H1 (cell line): ENCODE data around the gene ARHGAP18. TPM values are rescaled to one million over a fixed set of nuclear protein-coding genes. Genes with fewer than 3 reads are reported as not detected.

Experiments used
- CTCF ChIA-PET: fragments of 300-600 bp; sonication (Branson Sonifier 250); formaldehyde crosslinking; loops from one replicate; lab custom pipeline; 2021; ENCODE audit not compliant: partially characterized antibody; lab: Charles Lee
- POLR2A ChIA-PET: fragments of 300-600 bp; sonication (Branson Sonifier 250); formaldehyde crosslinking; loops from one replicate; lab custom pipeline; 2021; ENCODE audit warnings: inconsistent platforms; ENCODE audit not compliant: partially characterized antibody; lab: Charles Lee
- DNase-seq, 2 experiments: peaks; one replicate each; pipeline versions ENCODE4 v3.0.0 to v3.0.0-alpha.2; 2010 to 2022; ENCODE audit warnings: low spot score in 2 of 2, low read depth in 1 of 2, mixed read lengths in 1 of 2
- FAIRE-seq: peaks from 2 replicates; lab custom pipeline; 2011; peaks lifted over from hg19 to GRCh38; lab: Jason Lieb, UNC
- H2AFZ ChIP-seq: 2 replicates; pipeline ENCODE4 v1.8.1; 2012; ENCODE audit warnings: low read length, inconsistent platforms
- H2AK5ac ChIP-seq: 2 replicates; pipeline ENCODE4 v1.6.1; 2013; ENCODE audit warnings: low read depth, low read length
- H2BK120ac ChIP-seq: replicated peaks from 2 replicates; pipeline ENCODE3; 2013; ENCODE audit warnings: low read depth, low read length, inconsistent platforms
- H2BK12ac ChIP-seq: 2 replicates; pipeline ENCODE4 v1.6.1; 2013; ENCODE audit warnings: low read depth, low read length
- H2BK15ac ChIP-seq: 2 replicates; pipeline ENCODE4 v1.6.1; 2013; ENCODE audit warnings: low read length
- H2BK20ac ChIP-seq: 2 replicates; pipeline ENCODE4 v1.6.1; 2013; ENCODE audit warnings: low read length
- H2BK5ac ChIP-seq: 2 replicates; pipeline ENCODE4 v1.6.1; 2013; ENCODE audit warnings: low read depth, low read length
- H3K14ac ChIP-seq: 2 replicates; pipeline ENCODE4 v1.6.1; 2013; ENCODE audit warnings: inconsistent platforms; ENCODE audit not compliant: insufficient read length
- H3K18ac ChIP-seq: 2 replicates; pipeline ENCODE4 v1.6.1; 2013; ENCODE audit warnings: low read length; ENCODE audit errors: extremely low read depth
- H3K23ac ChIP-seq: 2 replicates; pipeline ENCODE4 v1.6.1; 2013; ENCODE audit warnings: inconsistent platforms; ENCODE audit not compliant: insufficient read length
- H3K23me2 ChIP-seq: 2 replicates; pipeline ENCODE4 v1.6.1; 2013; ENCODE audit warnings: low read depth, low read length
- H3K27ac ChIP-seq: 2 replicates; pipeline ENCODE4 v1.6.1; 2011; ENCODE audit warnings: low read depth, low read length, inconsistent platforms
- H3K27me3 ChIP-seq, 4 experiments: replicated peaks in 1 of 4; 1 replicate in 1 of 4; 2 replicates in 3 of 4; pipeline versions ENCODE4 v1.6.1 to v1.8.1; 2011 to 2013; ENCODE audit warnings: low read length in 3 of 4, mild to moderate bottlenecking in 3 of 4, inconsistent platforms in 2 of 4, mixed read lengths in 2 of 4, moderate library complexity in 1 of 4; ENCODE audit not compliant: control insufficient read depth in 3 of 4, insufficient read depth in 3 of 4; ENCODE audit errors: extremely low read depth in 1 of 4
- H3K36me3 ChIP-seq, 4 experiments: 2 replicates each; pipeline versions ENCODE4 v1.6.1 to v1.8.1; 2011 to 2013; ENCODE audit warnings: mild to moderate bottlenecking in 4 of 4, low read length in 3 of 4, moderate library complexity in 2 of 4, control low read depth in 1 of 4, inconsistent platforms in 1 of 4; ENCODE audit not compliant: insufficient read depth in 4 of 4, control insufficient read depth in 2 of 4
- H3K4ac ChIP-seq: replicated peaks from 2 replicates; pipeline ENCODE3; 2013; ENCODE audit warnings: low read length, low read depth, mixed read lengths, inconsistent platforms; ENCODE audit not compliant: insufficient read length
- H3K4me1 ChIP-seq, 4 experiments: replicated peaks in 1 of 4; 1 replicate in 1 of 4; 2 replicates in 3 of 4; pipeline versions ENCODE4 v1.6.1 to v1.8.1; 2011 to 2013; ENCODE audit warnings: low read length in 3 of 4, inconsistent platforms in 2 of 4, mixed read lengths in 1 of 4; ENCODE audit not compliant: insufficient read depth in 4 of 4, control insufficient read depth in 3 of 4
- H3K4me2 ChIP-seq, 2 experiments: 2 replicates each; pipeline versions ENCODE4 v1.6.1 to v1.8.1; 2011 to 2013; ENCODE audit warnings: low read depth in 2 of 2, low read length in 2 of 2, control low read depth in 1 of 2, inconsistent platforms in 1 of 2, mild to moderate bottlenecking in 1 of 2; ENCODE audit not compliant: insufficient read depth in 1 of 2
- H3K4me3 ChIP-seq, 4 experiments: fragments of 200-600, 300-600 bp in 1 of 4; sonication (generic), shearing (Covaris generic), sonication (Bioruptor Twin) in 1 of 4; 2 replicates each; pipeline versions ENCODE4 v1.5.1 to v1.8.1; 2011 to 2016; ENCODE audit warnings: low read length in 4 of 4, low read depth in 3 of 4, control low read depth in 2 of 4, inconsistent platforms in 2 of 4, mild to moderate bottlenecking in 2 of 4, mixed read lengths in 1 of 4, moderate library complexity in 1 of 4; ENCODE audit not compliant: insufficient read depth in 2 of 4; ENCODE audit errors: extremely low read depth in 1 of 4
- H3K56ac ChIP-seq: replicated peaks from 2 replicates; pipeline ENCODE3; 2013; ENCODE audit warnings: low read depth, mild to moderate bottlenecking, mixed read lengths, low read length, inconsistent platforms; ENCODE audit not compliant: insufficient read length
- H3K79me1 ChIP-seq: 2 replicates; pipeline ENCODE4 v1.6.1; 2013; ENCODE audit warnings: low read depth, low read length, control low read depth
- H3K79me2 ChIP-seq, 2 experiments: 2 replicates each; pipeline versions ENCODE4 v1.6.1 to v1.8.1; 2012 to 2013; ENCODE audit warnings: low read length in 2 of 2, mild to moderate bottlenecking in 2 of 2, inconsistent platforms in 1 of 2; ENCODE audit not compliant: insufficient read depth in 2 of 2, control insufficient read depth in 1 of 2
- H3K9ac ChIP-seq, 4 experiments: replicated peaks in 1 of 4; 1 replicate in 1 of 4; 2 replicates in 3 of 4; pipeline versions ENCODE4 v1.6.1 to v1.8.1; 2011 to 2013; ENCODE audit warnings: low read depth in 3 of 4, low read length in 3 of 4, control low read depth in 2 of 4, mild to moderate bottlenecking in 2 of 4, moderate library complexity in 2 of 4, inconsistent platforms in 1 of 4; ENCODE audit errors: extremely low read depth in 1 of 4
- H3K9me3 ChIP-seq, 2 experiments: 2 replicates each; pipeline versions ENCODE4 v1.6.1 to v1.8.1; 2012 to 2013; ENCODE audit warnings: mild to moderate bottlenecking in 2 of 2, moderate library complexity in 2 of 2, control low read depth in 1 of 2, inconsistent platforms in 1 of 2, low read depth in 1 of 2, low read length in 1 of 2, mixed read lengths in 1 of 2; ENCODE audit not compliant: insufficient read depth in 2 of 2
- H4K20me1 ChIP-seq, 2 experiments: replicated peaks in 1 of 2; 2 replicates each; pipeline versions ENCODE3 to v1.8.1; 2011 to 2013; ENCODE audit warnings: inconsistent platforms in 2 of 2, low read length in 2 of 2, mild to moderate bottlenecking in 1 of 2; ENCODE audit not compliant: insufficient read depth in 2 of 2, control insufficient read depth in 1 of 2
- H4K5ac ChIP-seq: 2 replicates; pipeline ENCODE4 v1.6.1; 2013; ENCODE audit warnings: low read length, low read depth, mixed read lengths, inconsistent platforms; ENCODE audit not compliant: insufficient read length
- H4K8ac ChIP-seq: 2 replicates; pipeline ENCODE4 v1.8.0; 2013; ENCODE audit warnings: mild to moderate bottlenecking, moderate library complexity, low read length, inconsistent platforms; ENCODE audit not compliant: insufficient read depth; ENCODE audit errors: extremely low read depth
- H4K91ac ChIP-seq: replicated peaks from 2 replicates; pipeline ENCODE3; 2013; ENCODE audit warnings: low read length, mixed read lengths, inconsistent platforms; ENCODE audit not compliant: insufficient read length
- BCL11A ChIP-seq, 2 experiments: IDR thresholded peaks; one replicate each; pipeline ENCODE4 v1.6.1; 2011; ENCODE audit warnings: low read depth in 2 of 2, low read length in 2 of 2, mild to moderate bottlenecking in 2 of 2
- CTBP2 ChIP-seq: IDR thresholded peaks from 2 replicates; pipeline ENCODE4 v1.7.0; 2011; ENCODE audit warnings: borderline replicate concordance, mild to moderate bottlenecking, moderate library complexity, mixed read lengths, low read length; ENCODE audit not compliant: insufficient read depth, insufficient read length
- FOSL1 ChIP-seq: IDR thresholded peaks from 2 replicates; pipeline ENCODE4 v1.6.1; 2011; ENCODE audit warnings: mild to moderate bottlenecking, low read depth, low read length, moderate library complexity; ENCODE audit not compliant: insufficient read depth
- PHF8 ChIP-seq: fragments of 200-600 bp; sonication (generic); conservative IDR thresholded peaks from 2 replicates; pipeline ENCODE4 v1.7.1; 2012; ENCODE audit warnings: low read depth, mild to moderate bottlenecking, inconsistent platforms, low read length, moderate library complexity
- RBBP5 ChIP-seq: IDR thresholded peaks from 2 replicates; pipeline ENCODE4 v1.7.1; 2012; ENCODE audit warnings: low read depth, mild to moderate bottlenecking, inconsistent platforms, low read length, moderate library complexity, borderline replicate concordance
- YY1 ChIP-seq: IDR thresholded peaks from 2 replicates; pipeline ENCODE4 v1.6.1; 2011; ENCODE audit warnings: low read depth, mild to moderate bottlenecking, low read length
- WGBS, 2 experiments: shearing (Covaris generic) in 1 of 2; methylation state at CpG; one replicate each; pipeline versions ENCODE4 v1.1.6 to v1.1.7; 2013 to 2015; ENCODE audit warnings: low lambda C conversion rate in 2 of 2, mixed read lengths in 2 of 2, inconsistent platforms in 1 of 2, low coverage in 1 of 2, missing lambda C conversion rate in 1 of 2; ENCODE audit not compliant: insufficient replicate concordance in 2 of 2, insufficient coverage in 1 of 2, insufficient read length in 1 of 2; ENCODE audit errors: extremely low coverage in 1 of 2, missing lambda C conversion rate in 1 of 2; 5-methylcytosine and 5-hydroxymethylcytosine counted together
- polyA plus RNA-seq, 7 experiments: library from polyadenylated mRNA; depleted of rRNA in 3 of 7; stranded (reverse) in 5 of 7; unstranded in 2 of 7; fragments of >200 nt in 5 of 7; fragments of 200-250 nt in 2 of 7; gene quantifications; 1 replicate in 5 of 7; 2 replicates in 1 of 7; 4 replicates in 1 of 7; pipeline versions ENCODE4 v1.2.1 to v1.2.3, GENCODE V29; 2011 to 2013; ENCODE audit warnings: missing spikeins in 2 of 7, mixed read lengths in 2 of 7
- total RNA-seq: library from RNA; stranded (reverse); fragmentation: NEBNext Ultra II Directional; extraction: Animal tissue kit (Norgen Biotek cat#: 25700); gene quantifications from 2 replicates; pipeline ENCODE4 v1.2.1, GENCODE V29; 2021

The ARHGAP18 gene
- total and polyA plus RNA-seq, 2 of the 8 experiments (the other 6 are each of a cell fraction or from before 2014, with no cell fraction given) = 0.83 to 4.5 TPM

DNA sequence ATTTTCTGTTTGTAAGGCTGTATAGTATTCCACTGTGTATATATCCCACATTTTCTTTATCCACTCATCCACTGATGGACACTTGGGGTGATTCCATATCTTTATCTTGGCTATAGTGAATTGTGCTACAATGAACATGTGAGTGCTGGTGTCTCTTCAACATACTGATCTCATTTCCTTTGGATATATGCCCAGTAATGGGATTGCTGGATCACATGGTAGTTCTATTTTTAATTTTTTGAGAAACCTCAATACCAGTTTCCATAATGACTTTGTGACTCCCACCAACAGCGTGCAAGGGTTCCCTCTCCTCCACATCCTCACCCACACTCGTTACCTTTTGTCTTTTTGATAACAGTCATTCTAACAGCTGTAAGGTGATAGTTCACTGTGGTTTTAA lies 166.0 kb downstream of the ARHGAP18 start:
- Histone ChIP-seq H3K56ac (no peak overlapping the region), H4K20me1 (no peaks in the 10 kb centered on the region), H2BK15ac (no peak overlapping the region), H4K8ac (no peak overlapping the region), H4K91ac (no peak overlapping the region), H3K14ac (no peak overlapping the region), H4K5ac (no peak overlapping the region), H3K79me1 (no peaks in the 10 kb centered on the region), H3K36me3 (no peaks in the 10 kb centered on the region), H3K27ac (no peak overlapping the region), H3K18ac (no peak overlapping the region), H3K79me2 (no peaks in the 10 kb centered on the region), H2BK120ac (no peak overlapping the region), H2BK20ac (no peak overlapping the region), H3K4me2 (no peak overlapping the region), H3K4ac (no peak overlapping the region), H3K4me3 (no peak overlapping the region), H3K27me3 (no peaks in the 10 kb centered on the region), H2BK5ac (no peak overlapping the region), H3K23ac (no peak overlapping the region), H3K4me1 (no peaks in the 10 kb centered on the region), H3K23me2 (no peaks in the 10 kb centered on the region; the same call in 1 of the 2 replicates), H2AFZ (no peak overlapping the region), H3K9me3 (no peaks in the 10 kb centered on the region), H3K9ac (no peak overlapping the region), H2AK5ac (no peak overlapping the region), H2BK12ac (no peak overlapping the region)
- POLR2A ChIA-PET = no interaction called here
- FAIRE-seq = no peak
- TF ChIP-seq FOSL1 (no peak), BCL11A (IDR thresholded peaks at IDR 0.05; ENCODE audit: low read depth in 2 of 2, low read length in 2 of 2) (no peak), CTBP2 (no peak), RBBP5 (no peak), PHF8 (no peak), YY1 (no peak)
- CTCF ChIA-PET = no interaction called here
- DNase-seq = no peak
- 94% methylated on average over 2 of the region's 2 CpGs; no CpG with 5 or more reads in 1 of the 2 experiments for WGBS, 2 experiments
